Adrenal gland (tissue), 5 donors: ENCODE measurements around the gene HOXA13.

Experiments
- POLR2A ChIP-seq, 2 donors: fragments of 450-650 bp; IDR thresholded peaks; one replicate each; pipeline ENCODE4 v1.6.1; 2017; ENCODE audit warnings: antibody characterized with exemption in 2 of 2, mild to moderate bottlenecking in 2 of 2, moderate library complexity in 1 of 2
- TF ChIP-seq, protein P1 (sequence below), 6 experiments: fragments of 450-650 bp in 4 of 6; fragments of 200-600 bp in 2 of 6; sonication (generic) in 1 of 6; IDR thresholded peaks; 1 replicate in 5 of 6; 2 replicates in 1 of 6; pipeline versions ENCODE4 v1.5.1 to v1.8.0; 2016 to 2021; ENCODE audit warnings: antibody characterized with exemption in 6 of 6, mild to moderate bottlenecking in 2 of 6, moderate library complexity in 1 of 6
- donor health status: DM: no; HTN: no; CAD: no.

DNA sequence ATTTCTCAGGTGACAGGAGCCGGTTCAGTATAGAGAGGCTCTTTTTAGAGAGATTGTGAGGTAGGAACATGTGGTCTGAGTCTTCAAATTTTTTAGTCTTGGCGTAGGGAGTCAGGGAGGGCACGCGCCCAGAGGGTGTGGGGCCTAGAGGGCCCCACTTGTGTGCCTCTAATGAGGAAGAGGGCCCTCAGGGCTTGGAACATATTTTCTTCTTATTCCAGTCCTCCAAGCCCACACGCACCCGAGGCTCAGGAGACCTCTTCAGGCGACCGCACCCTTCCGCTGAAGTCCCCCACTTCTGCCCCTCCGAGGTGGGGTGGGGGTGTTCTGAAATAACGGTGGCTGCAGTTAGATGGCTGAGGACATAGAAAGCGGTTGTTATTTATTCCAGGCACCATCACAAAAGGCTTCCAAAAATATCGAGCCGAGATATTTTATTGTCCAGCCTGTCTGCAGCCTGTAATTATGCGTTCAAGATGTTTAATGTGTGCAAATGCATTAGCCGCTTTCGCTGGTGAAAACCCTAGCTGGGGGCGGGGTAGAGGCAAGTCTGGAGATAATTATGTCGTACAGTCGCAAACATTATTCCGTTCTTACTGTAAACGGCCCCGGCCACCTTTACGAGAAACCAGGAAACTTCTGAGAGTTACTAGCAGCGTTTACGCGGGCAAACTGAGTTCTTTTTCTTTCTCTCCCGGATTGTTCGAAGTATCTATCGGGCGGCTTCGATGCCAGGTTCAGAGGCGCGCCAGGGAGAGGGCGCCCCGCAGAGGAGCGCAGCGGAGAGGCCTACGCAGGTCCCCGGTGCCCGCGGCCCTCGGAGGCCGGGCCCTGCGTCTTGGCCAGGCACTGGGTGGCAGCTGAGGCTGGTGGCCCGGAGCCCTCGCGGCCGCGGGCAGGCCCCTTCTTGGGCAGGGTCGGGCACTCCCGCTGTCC, 12.9 kb upstream of the HOXA13 start:
- TF ChIP-seq, protein P1, sequence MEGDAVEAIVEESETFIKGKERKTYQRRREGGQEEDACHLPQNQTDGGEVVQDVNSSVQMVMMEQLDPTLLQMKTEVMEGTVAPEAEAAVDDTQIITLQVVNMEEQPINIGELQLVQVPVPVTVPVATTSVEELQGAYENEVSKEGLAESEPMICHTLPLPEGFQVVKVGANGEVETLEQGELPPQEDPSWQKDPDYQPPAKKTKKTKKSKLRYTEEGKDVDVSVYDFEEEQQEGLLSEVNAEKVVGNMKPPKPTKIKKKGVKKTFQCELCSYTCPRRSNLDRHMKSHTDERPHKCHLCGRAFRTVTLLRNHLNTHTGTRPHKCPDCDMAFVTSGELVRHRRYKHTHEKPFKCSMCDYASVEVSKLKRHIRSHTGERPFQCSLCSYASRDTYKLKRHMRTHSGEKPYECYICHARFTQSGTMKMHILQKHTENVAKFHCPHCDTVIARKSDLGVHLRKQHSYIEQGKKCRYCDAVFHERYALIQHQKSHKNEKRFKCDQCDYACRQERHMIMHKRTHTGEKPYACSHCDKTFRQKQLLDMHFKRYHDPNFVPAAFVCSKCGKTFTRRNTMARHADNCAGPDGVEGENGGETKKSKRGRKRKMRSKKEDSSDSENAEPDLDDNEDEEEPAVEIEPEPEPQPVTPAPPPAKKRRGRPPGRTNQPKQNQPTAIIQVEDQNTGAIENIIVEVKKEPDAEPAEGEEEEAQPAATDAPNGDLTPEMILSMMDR (IDR thresholded peaks at IDR 0.05), result no peak
- no peak for TF ChIP-seq POLR2A (IDR thresholded peaks at IDR 0.05)
